OCI-LY7 (cell line): ENCODE measurements around the gene GCSAM. TPM values are rescaled to one million over a fixed set of nuclear protein-coding genes. Genes with fewer than 3 reads are reported as not detected.

Experiments used
- BruUV-seq: library from RNA; stranded (reverse); fragments of 400-500 nt; replicated peaks from 2 replicates; lab custom pipeline; 2021; lab: Mats Ljungman, UMichigan
- CTCF ChIA-PET: fragments of 300-600 bp; sonication (Branson Sonifier 250); formaldehyde crosslinking; loops from one replicate; lab custom pipeline; 2022; ENCODE audit warnings: antibody characterized with exemption; ENCODE audit not compliant: unreplicated experiment; lab: Charles Lee
- POLR2A ChIA-PET: fragments of 300-600 bp; sonication (Branson Sonifier 250); formaldehyde crosslinking; loops from one replicate; lab custom pipeline; 2022; ENCODE audit warnings: antibody characterized with exemption; lab: Charles Lee
- DNase-seq: peaks from one replicate; pipeline ENCODE4 v3.0.0-alpha.2; 2015; ENCODE audit warnings: low spot score
- H2AFZ ChIP-seq: fragments of 200-600 bp; sonication (generic), shearing (Covaris generic); 2 replicates; pipeline ENCODE4 v1.6.1; 2014; ENCODE audit warnings: mild to moderate bottlenecking, antibody characterized with exemption, low read length, moderate library complexity
- H3K27ac ChIP-seq: fragments of 200-600 bp; sonication (generic); 2 replicates; pipeline ENCODE4 v1.5.1; 2014; ENCODE audit warnings: mixed run types, low read depth, mild to moderate bottlenecking, moderate library complexity, low read length, inconsistent platforms; ENCODE audit not compliant: poor library complexity, severe bottlenecking
- H3K36me3 ChIP-seq: fragments of 200-600 bp; sonication (generic); 2 replicates; pipeline ENCODE4 v1.6.1; 2014; ENCODE audit warnings: mild to moderate bottlenecking, antibody characterized with exemption, low read length, moderate library complexity, mixed read lengths; ENCODE audit not compliant: insufficient read depth
- H3K4me1 ChIP-seq: fragments of 200-600 bp; sonication (generic); 2 replicates; pipeline ENCODE4 v1.5.1; 2014; ENCODE audit warnings: mild to moderate bottlenecking, low read length; ENCODE audit not compliant: insufficient read depth, poor library complexity, severe bottlenecking
- H3K4me2 ChIP-seq: fragments of 200-600 bp; sonication (generic); 2 replicates; pipeline ENCODE4 v1.6.1; 2014; ENCODE audit warnings: mild to moderate bottlenecking, low read length
- H3K4me3 ChIP-seq: fragments of 200-600 bp; sonication (generic); 2 replicates; pipeline ENCODE4 v1.5.1; 2014; ENCODE audit warnings: mild to moderate bottlenecking, low read depth, low read length; ENCODE audit not compliant: poor library complexity, severe bottlenecking
- H3K79me2 ChIP-seq: fragments of 200-600 bp; sonication (generic); 2 replicates; pipeline ENCODE4 v1.6.1; 2016; ENCODE audit warnings: low read depth, mild to moderate bottlenecking, low read length, moderate library complexity, mixed read lengths; ENCODE audit not compliant: insufficient read depth
- H3K9me2 ChIP-seq: fragments of 200-600 bp; sonication (generic); 2 replicates; pipeline ENCODE4 v1.6.1; 2016; ENCODE audit warnings: mild to moderate bottlenecking, low read length, mixed read lengths; ENCODE audit not compliant: insufficient read depth
- H3K9me3 ChIP-seq: fragments of 200-600 bp; sonication (generic); 2 replicates; pipeline ENCODE4 v1.6.1; 2014; ENCODE audit warnings: mild to moderate bottlenecking, mixed run types, low read length, mixed read lengths
- H4K20me1 ChIP-seq: fragments of 200-600 bp; sonication (generic); 2 replicates; pipeline ENCODE4 v1.6.1; 2014; ENCODE audit warnings: mild to moderate bottlenecking, antibody characterized with exemption, low read length, moderate library complexity, mixed read lengths; ENCODE audit not compliant: insufficient read depth
- CTCF ChIP-seq: fragments of 200-600 bp; sonication (generic); conservative IDR thresholded peaks from 2 replicates; pipeline ENCODE4 v1.5.1; 2014; ENCODE audit warnings: mild to moderate bottlenecking, antibody characterized with exemption, low read length, moderate library complexity, mixed read lengths
- EZH2phosphoT487 ChIP-seq: fragments of 200-600 bp; sonication (generic); IDR thresholded peaks from 2 replicates; pipeline ENCODE4 v1.6.1; 2018; ENCODE audit warnings: low read depth, borderline replicate concordance, mild to moderate bottlenecking, mixed run types, antibody characterized with exemption, low read length, moderate library complexity, mixed read lengths
- intact Hi-C: fragments of 100-400 bp; cut with micrococcal nuclease; formaldehyde crosslinking; loops from one replicate; pipeline ENCODE4 v1.10.0; 2022; ENCODE audit not compliant: unreplicated experiment
- total RNA-seq, 2 experiments: library from RNA; depleted of rRNA in 1 of 2; stranded (reverse); fragments of >200 nt in 1 of 2; shearing (Covaris generic) in 1 of 2; gene quantifications; 2 replicates each; pipeline ENCODE4 v1.2.3, GENCODE V29; 2014 to 2022

The GCSAM gene
- total RNA-seq, 2 experiments from 2014 or later, result 193 to 195 TPM

- peak overlapping the region; percentile 95 for H2AFZ ChIP-seq
These were observed 5.3 kb upstream of the GCSAM start for GRCh38 chr3:112138219-112138969.

GRCh38 chr3:112137781-112138180, 4.7 kb upstream of the GCSAM start:
- DNase-seq, result peak; percentile 27
- CTCF ChIA-PET, result interaction anchor here (0.7 to 2.7 kb wide), 4 partner anchors 26 to 424 kb away, joined by 3 to 12 read pairs (median 3); partner anchors contain the start of genes ATG3, SLC35A5 and SLC9C1

More at GRCh38 chr3:112138219-112138969, 5.3 kb upstream of the GCSAM start:
- TF ChIP-seq EZH2phosphoT487 (no peak), CTCF (no peak)
- no peaks in the 10 kb centered on the region for H3K36me3 ChIP-seq
- peaks cover 6% of the 10 kb centered on the region; the same call in 1 of the 2 replicates for H3K9me3 ChIP-seq
- intact Hi-C loops, result loop anchor here (5.0 kb wide), 1 partner anchor 424 kb away; the partner anchor contains the start of genes ATG3 and SLC35A5
- H3K27ac ChIP-seq, result peak overlapping the region; percentile 99
- POLR2A ChIA-PET, result interaction anchor here (0.7 to 16.9 kb wide), 21 partner anchors 8 to 384 kb away, joined by 3 to 566 read pairs (median 4); partner anchors contain the start of gene BTLA
- CTCF ChIA-PET, result interaction anchor here (0.7 to 2.7 kb wide), 4 partner anchors 27 to 424 kb away, joined by 3 to 12 read pairs (median 3); partner anchors contain the start of genes ATG3, SLC35A5 and SLC9C1
- no peak overlapping the region for H3K4me3 ChIP-seq
- H3K9me2 ChIP-seq, result no peaks in the 10 kb centered on the region
- no peaks in the 10 kb centered on the region for H4K20me1 ChIP-seq
- no TSS peak for BruUV-seq
- H3K79me2 ChIP-seq, result peaks cover 26% of the 10 kb centered on the region
- H3K4me2 ChIP-seq, result peak overlapping the region; percentile 99
- H3K4me1 ChIP-seq, result peaks cover 66% of the 10 kb centered on the region
- no peak for DNase-seq

More at GRCh38 chr3:112137781-112138180, 4.7 kb upstream of the GCSAM start:
- Histone ChIP-seq H2AFZ (peak overlapping the region; percentile 95), H3K27ac (peak overlapping the region; percentile 99), H4K20me1 (no peaks in the 10 kb centered on the region), H3K4me3 (peak overlapping the region; percentile 30), H3K9me3 (no peaks in the 10 kb centered on the region; the same call in 1 of the 2 replicates), H3K79me2 (peaks cover 33% of the 10 kb centered on the region), H3K4me1 (peaks cover 68% of the 10 kb centered on the region), H3K4me2 (peak overlapping the region; percentile 99), H3K9me2 (no peaks in the 10 kb centered on the region), H3K36me3 (peaks cover 2% of the 10 kb centered on the region; the same call in 1 of the 2 replicates)
- POLR2A ChIA-PET, result interaction anchor here (0.5 to 16.9 kb wide), 21 partner anchors 8 to 424 kb away, joined by 3 to 566 read pairs (median 4); partner anchors contain the start of genes ATG3, BTLA and SLC35A5
- intact Hi-C loops, result loop anchor here (1.0 to 5.0 kb wide), 6 partner anchors 156 to 425 kb away; partner anchors contain the start of genes ATG3 and SLC35A5
- no TSS peak for BruUV-seq
- TF ChIP-seq EZH2phosphoT487 (no peak), CTCF (no peak)
